ENCODE results near the gene KCNAB1. TPM values are rescaled to one million over a fixed set of nuclear protein-coding genes. Genes with fewer than 3 reads are reported as not detected.

KCNAB1 gene
- polyA plus RNA-seq, 2 donors: 0.61 to 1.3 TPM

DNA sequence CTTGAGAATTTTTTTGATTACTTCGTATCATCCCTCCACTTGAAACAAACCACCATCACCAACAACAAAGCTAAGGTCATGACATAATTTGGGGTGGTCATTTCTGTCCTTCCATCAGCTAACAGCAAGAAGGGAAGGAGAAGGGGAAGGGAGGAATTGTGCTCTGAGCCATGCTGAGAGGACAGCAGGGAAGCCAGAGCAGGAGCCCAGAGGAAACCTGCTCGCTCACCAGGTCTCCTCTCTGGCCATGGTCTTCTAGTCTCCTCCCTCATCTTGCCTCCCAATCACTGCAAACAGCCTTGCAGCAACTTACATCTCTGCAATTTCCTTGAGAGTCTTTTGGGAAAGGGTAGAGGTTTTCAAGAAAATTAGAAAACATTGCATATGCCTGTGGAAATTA is 237.9 kb downstream of the KCNAB1 start:
- Histone ChIP-seq H3K9me3 (ENCODE audit: control insufficient read depth in 2 of 2, insufficient read depth in 1 of 2, low read depth in 1 of 2, low read length in 1 of 2) (no peaks in the 10 kb centered on the region), H3K27ac (ENCODE audit: low read depth in 2 of 2, low read length in 1 of 2) (no peak overlapping the region), H3K27me3 (ENCODE audit: control insufficient read depth in 1 of 2, insufficient read depth in 2 of 2, low read length in 2 of 2) (no peaks in the 10 kb centered on the region), H3K4me3 (ENCODE audit: low read depth in 1 of 2, low read length in 2 of 2) (no peak overlapping the region), H3K4me1 (ENCODE audit: control insufficient read depth in 2 of 2, insufficient read depth in 2 of 2, low read length in 1 of 2) (no peaks in the 10 kb centered on the region), H3K36me3 (ENCODE audit: control insufficient read depth in 2 of 2, insufficient read depth in 2 of 2, low read length in 1 of 2) (no peaks in the 10 kb centered on the region)
- WGBS, 2 donors: 71 to 86% methylated on average over 2 of the region's 2 CpGs

DNA sequence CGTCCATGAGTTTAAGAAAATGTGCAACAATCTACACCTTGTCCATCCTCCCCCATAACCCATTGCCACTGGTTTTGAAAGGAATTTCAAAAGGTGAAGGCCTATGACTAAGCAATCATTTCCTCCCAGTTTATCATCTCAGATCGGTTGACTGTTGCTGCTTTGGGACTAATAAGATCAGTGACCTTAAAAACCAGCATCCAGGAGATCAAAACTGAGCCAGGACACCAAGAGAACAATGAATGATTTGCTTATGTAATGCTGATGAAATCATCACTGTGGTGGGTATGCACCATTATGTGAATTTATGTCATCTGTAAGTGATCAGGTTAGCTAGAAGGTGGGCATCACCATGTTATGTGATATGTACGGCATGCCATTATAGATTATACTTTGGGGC is 239.0 kb downstream of the KCNAB1 start:
- H3K9me3 ChIP-seq (ENCODE audit: control insufficient read depth in 2 of 2, insufficient read depth in 1 of 2, low read depth in 1 of 2, low read length in 1 of 2): no peaks in the 10 kb centered on the region
- no peaks in the 10 kb centered on the region for H3K4me1 ChIP-seq (ENCODE audit: control insufficient read depth in 2 of 2, insufficient read depth in 2 of 2, low read length in 1 of 2)
- no peak overlapping the region for H3K4me3 ChIP-seq (ENCODE audit: low read depth in 1 of 2, low read length in 2 of 2)
- no peaks in the 10 kb centered on the region for H3K36me3 ChIP-seq (ENCODE audit: control insufficient read depth in 2 of 2, insufficient read depth in 2 of 2, low read length in 1 of 2)
- 52 to 69% methylated on average over 3 of the region's 3 CpGs for WGBS, 2 donors
- H3K27ac ChIP-seq (ENCODE audit: low read depth in 2 of 2, low read length in 1 of 2): no peak overlapping the region
- no peaks in the 10 kb centered on the region for H3K27me3 ChIP-seq (ENCODE audit: control insufficient read depth in 1 of 2, insufficient read depth in 2 of 2, low read length in 2 of 2)

DNA sequence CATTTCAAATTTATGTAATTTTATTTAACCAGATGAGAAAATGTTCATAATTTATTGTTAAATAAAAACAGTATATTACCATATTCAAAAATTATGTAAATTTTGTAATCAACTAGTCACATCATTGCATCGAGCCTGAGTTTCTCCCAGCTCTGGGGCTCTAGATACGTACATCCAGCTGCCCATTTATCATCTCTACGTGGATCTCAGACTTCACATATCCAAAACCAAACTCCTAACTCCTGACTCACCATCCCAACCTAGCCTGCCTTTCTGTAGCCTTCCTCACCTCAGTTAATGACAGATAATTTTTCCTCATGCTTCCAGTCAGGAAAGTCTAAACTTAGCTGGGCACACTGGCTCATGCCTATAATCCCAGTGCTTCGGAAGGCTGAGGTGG is 239.7 kb downstream of the KCNAB1 start:
- WGBS, 2 donors: 89 to 92% methylated on average over 4 of the region's 4 CpGs
- H3K4me3 ChIP-seq (ENCODE audit: low read depth in 1 of 2, low read length in 2 of 2): no peak overlapping the region
- H3K9me3 ChIP-seq (ENCODE audit: control insufficient read depth in 2 of 2, insufficient read depth in 1 of 2, low read depth in 1 of 2, low read length in 1 of 2): no peaks in the 10 kb centered on the region
- no peak overlapping the region for H3K27ac ChIP-seq (ENCODE audit: low read depth in 2 of 2, low read length in 1 of 2)
- no peaks in the 10 kb centered on the region for H3K4me1 ChIP-seq (ENCODE audit: control insufficient read depth in 2 of 2, insufficient read depth in 2 of 2, low read length in 1 of 2)
- H3K27me3 ChIP-seq (ENCODE audit: control insufficient read depth in 1 of 2, insufficient read depth in 2 of 2, low read length in 2 of 2): no peaks in the 10 kb centered on the region
- H3K36me3 ChIP-seq (ENCODE audit: control insufficient read depth in 2 of 2, insufficient read depth in 2 of 2, low read length in 1 of 2): no peaks in the 10 kb centered on the region

DNA sequence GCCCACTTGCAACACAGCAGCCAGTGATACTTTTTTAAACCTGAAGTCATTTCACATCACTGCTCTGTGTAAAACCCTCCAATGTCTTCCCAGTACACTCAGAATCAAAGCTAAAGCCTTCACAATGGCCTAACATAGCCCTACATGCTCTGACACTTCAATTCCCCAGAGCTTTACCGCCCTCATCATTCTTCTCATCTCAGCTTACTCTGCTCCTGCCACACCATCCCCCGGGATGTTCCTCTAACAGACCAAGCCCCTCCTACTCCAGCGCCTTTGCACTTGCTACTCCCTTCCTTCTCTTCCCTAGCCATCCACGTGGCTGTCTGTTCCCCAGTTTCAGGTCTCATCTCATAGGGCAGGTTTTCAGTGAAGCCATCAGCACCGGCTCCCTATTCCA is 240.6 kb downstream of the KCNAB1 start:
- Histone ChIP-seq H3K27ac (ENCODE audit: low read depth in 2 of 2, low read length in 1 of 2) (no peak overlapping the region), H3K9me3 (ENCODE audit: control insufficient read depth in 2 of 2, insufficient read depth in 1 of 2, low read depth in 1 of 2, low read length in 1 of 2) (no peaks in the 10 kb centered on the region), H3K4me1 (ENCODE audit: control insufficient read depth in 2 of 2, insufficient read depth in 2 of 2, low read length in 1 of 2) (no peaks in the 10 kb centered on the region), H3K27me3 (ENCODE audit: control insufficient read depth in 1 of 2, insufficient read depth in 2 of 2, low read length in 2 of 2) (no peaks in the 10 kb centered on the region), H3K36me3 (ENCODE audit: control insufficient read depth in 2 of 2, insufficient read depth in 2 of 2, low read length in 1 of 2) (no peaks in the 10 kb centered on the region), H3K4me3 (ENCODE audit: low read depth in 1 of 2, low read length in 2 of 2) (no peak overlapping the region)
- WGBS, 2 donors: 59 to 67% methylated on average over 5 of the region's 5 CpGs

DNA sequence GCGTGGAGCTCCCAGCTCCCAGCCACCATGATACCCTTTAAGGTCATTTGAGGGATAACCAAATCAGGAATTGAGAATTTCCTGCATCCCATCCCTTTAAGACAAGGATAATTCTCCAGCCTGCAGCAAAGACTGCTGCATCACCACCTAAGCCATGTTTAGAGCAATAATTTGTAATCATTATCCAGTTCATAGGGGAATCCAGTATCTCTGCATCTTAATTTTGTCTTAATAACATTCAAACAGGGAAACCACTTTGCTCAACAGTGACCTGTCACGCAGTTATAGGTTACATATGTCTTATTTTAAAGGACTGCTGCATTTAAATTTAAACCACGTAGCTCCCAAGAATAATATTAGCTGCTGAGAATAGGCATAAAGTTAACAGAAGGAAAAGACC is 246.2 kb downstream of the KCNAB1 start:
- Histone ChIP-seq H3K36me3 (ENCODE audit: control insufficient read depth in 2 of 2, insufficient read depth in 2 of 2, low read length in 1 of 2) (no peaks in the 10 kb centered on the region), H3K9me3 (ENCODE audit: control insufficient read depth in 2 of 2, insufficient read depth in 1 of 2, low read depth in 1 of 2, low read length in 1 of 2) (no peaks in the 10 kb centered on the region), H3K4me3 (ENCODE audit: low read depth in 1 of 2, low read length in 2 of 2) (no peak overlapping the region), H3K4me1 (ENCODE audit: control insufficient read depth in 2 of 2, insufficient read depth in 2 of 2, low read length in 1 of 2) (peaks cover 0 to 3% of the 10 kb centered on the region in 2 donors), H3K27ac (ENCODE audit: low read depth in 2 of 2, low read length in 1 of 2) (no peak overlapping the region), H3K27me3 (ENCODE audit: control insufficient read depth in 1 of 2, insufficient read depth in 2 of 2, low read length in 2 of 2) (no peaks in the 10 kb centered on the region)
- 82 to 91% methylated on average over 3 of the region's 3 CpGs for WGBS, 2 donors

DNA sequence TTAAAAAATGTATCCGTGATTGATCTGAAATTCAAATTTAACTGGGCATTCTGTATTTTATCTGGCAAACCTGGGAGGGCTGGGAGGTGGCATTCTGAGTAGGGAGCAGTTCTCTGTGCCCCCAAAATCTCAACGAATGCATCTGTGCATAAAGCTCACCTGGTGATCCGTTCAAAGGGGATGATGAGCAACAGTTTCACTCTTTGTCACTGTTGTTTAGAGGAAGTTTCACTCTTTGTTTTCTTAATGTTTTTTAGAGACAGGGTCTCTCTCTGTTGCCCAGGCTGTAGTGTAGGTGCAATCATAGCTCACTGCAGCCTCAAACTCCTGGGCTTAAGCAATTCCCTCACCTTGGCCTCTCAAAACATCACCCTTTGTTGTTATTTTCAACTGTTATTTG is 247.8 kb downstream of the KCNAB1 start:
- Histone ChIP-seq H3K4me3 (ENCODE audit: low read depth in 1 of 2, low read length in 2 of 2) (no peak overlapping the region), H3K27me3 (ENCODE audit: control insufficient read depth in 1 of 2, insufficient read depth in 2 of 2, low read length in 2 of 2) (no peaks in the 10 kb centered on the region), H3K9me3 (ENCODE audit: control insufficient read depth in 2 of 2, insufficient read depth in 1 of 2, low read depth in 1 of 2, low read length in 1 of 2) (no peaks in the 10 kb centered on the region), H3K36me3 (ENCODE audit: control insufficient read depth in 2 of 2, insufficient read depth in 2 of 2, low read length in 1 of 2) (no peaks in the 10 kb centered on the region), H3K27ac (ENCODE audit: low read depth in 2 of 2, low read length in 1 of 2) (no peak overlapping the region), H3K4me1 (ENCODE audit: control insufficient read depth in 2 of 2, insufficient read depth in 2 of 2, low read length in 1 of 2) (peaks cover 0 to 3% of the 10 kb centered on the region in 2 donors)
- 64 to 66% methylated on average over 3 of the region's 3 CpGs for WGBS, 2 donors

DNA sequence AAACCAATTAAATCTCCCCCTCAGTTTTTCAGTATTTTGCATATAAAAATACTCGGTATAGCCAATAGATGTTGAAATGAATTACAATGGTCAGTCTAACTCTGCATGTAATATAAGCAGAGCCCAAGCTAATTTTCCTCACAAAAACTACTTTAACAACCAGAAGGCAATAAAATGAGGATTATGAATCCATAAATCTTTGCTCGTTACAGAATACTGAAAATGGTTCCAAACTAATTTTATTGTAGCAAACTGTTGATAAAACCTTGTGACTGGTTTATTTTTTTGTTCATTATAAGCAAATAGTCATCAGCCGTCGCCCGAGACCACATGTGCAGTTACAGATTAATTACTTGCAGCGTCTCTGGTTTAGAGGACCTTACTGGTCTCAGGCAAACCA is 251.3 kb downstream of the KCNAB1 start:
- no peak overlapping the region for H3K27ac ChIP-seq (ENCODE audit: low read depth in 2 of 2, low read length in 1 of 2)
- 81 to 82% methylated on average over 6 of the region's 6 CpGs for WGBS, 2 donors
- H3K27me3 ChIP-seq (ENCODE audit: control insufficient read depth in 1 of 2, insufficient read depth in 2 of 2, low read length in 2 of 2): no peaks in the 10 kb centered on the region
- H3K4me3 ChIP-seq (ENCODE audit: low read depth in 1 of 2, low read length in 2 of 2): no peak overlapping the region
- H3K9me3 ChIP-seq (ENCODE audit: control insufficient read depth in 2 of 2, insufficient read depth in 1 of 2, low read depth in 1 of 2, low read length in 1 of 2): no peaks in the 10 kb centered on the region
- H3K36me3 ChIP-seq (ENCODE audit: control insufficient read depth in 2 of 2, insufficient read depth in 2 of 2, low read length in 1 of 2): no peaks in the 10 kb centered on the region
- peaks cover 0 to 3% of the 10 kb centered on the region in 2 donors for H3K4me1 ChIP-seq (ENCODE audit: control insufficient read depth in 2 of 2, insufficient read depth in 2 of 2, low read length in 1 of 2)

DNA sequence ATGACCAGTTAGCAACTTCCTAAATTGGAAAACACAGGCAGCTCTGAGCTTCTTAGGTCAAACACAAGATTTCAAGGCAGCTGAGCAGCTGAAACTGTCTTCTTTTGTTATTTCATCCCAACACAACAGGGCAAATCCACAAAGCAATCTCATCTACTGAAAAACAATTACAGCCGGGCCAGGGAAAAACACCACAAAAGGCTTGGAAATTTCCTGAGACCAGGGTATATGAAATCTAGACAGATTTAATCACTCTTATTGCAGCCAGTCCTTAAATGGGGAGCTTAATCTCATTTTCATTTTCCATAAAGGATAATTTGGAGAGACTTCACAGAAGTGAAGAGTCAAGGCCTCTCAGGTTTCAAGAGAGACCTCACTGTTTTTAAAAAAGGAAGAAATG is 252.7 kb downstream of the KCNAB1 start:
- 65 to 72% methylated on average over 1 of the region's 1 CpG for WGBS, 2 donors
- Histone ChIP-seq H3K4me3 (ENCODE audit: low read depth in 1 of 2, low read length in 2 of 2) (no peak overlapping the region), H3K27ac (ENCODE audit: low read depth in 2 of 2, low read length in 1 of 2) (no peak overlapping the region), H3K36me3 (ENCODE audit: control insufficient read depth in 2 of 2, insufficient read depth in 2 of 2, low read length in 1 of 2) (no peaks in the 10 kb centered on the region), H3K27me3 (ENCODE audit: control insufficient read depth in 1 of 2, insufficient read depth in 2 of 2, low read length in 2 of 2) (no peaks in the 10 kb centered on the region), H3K9me3 (ENCODE audit: control insufficient read depth in 2 of 2, insufficient read depth in 1 of 2, low read depth in 1 of 2, low read length in 1 of 2) (no peaks in the 10 kb centered on the region), H3K4me1 (ENCODE audit: control insufficient read depth in 2 of 2, insufficient read depth in 2 of 2, low read length in 1 of 2) (peaks cover 0 to 3% of the 10 kb centered on the region in 2 donors)

DNA sequence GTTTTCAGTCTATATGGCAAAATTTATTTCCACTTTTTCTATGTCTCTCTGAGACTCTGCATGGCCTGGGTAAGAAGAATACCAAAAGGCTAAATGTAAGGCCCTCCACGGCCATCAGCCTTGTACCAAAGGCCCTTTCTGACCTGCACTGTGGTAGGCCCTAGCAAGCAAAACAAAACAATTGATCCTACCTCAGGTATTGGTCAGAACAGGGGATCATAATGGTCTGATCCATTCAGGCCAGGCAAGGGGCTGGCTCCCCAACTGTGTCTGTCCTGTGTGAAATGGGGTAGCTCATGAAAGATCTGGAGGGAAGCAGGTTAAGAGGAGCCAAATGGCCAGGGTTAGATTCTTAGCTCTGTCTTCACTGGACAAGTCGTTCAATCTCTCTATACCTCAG is 253.3 kb downstream of the KCNAB1 start:
- H3K27ac ChIP-seq (ENCODE audit: low read depth in 2 of 2, low read length in 1 of 2): no peak overlapping the region
- no peaks in the 10 kb centered on the region for H3K27me3 ChIP-seq (ENCODE audit: control insufficient read depth in 1 of 2, insufficient read depth in 2 of 2, low read length in 2 of 2)
- no peak overlapping the region for H3K4me3 ChIP-seq (ENCODE audit: low read depth in 1 of 2, low read length in 2 of 2)
- H3K4me1 ChIP-seq (ENCODE audit: control insufficient read depth in 2 of 2, insufficient read depth in 2 of 2, low read length in 1 of 2): peaks cover 0 to 3% of the 10 kb centered on the region in 2 donors
- H3K36me3 ChIP-seq (ENCODE audit: control insufficient read depth in 2 of 2, insufficient read depth in 2 of 2, low read length in 1 of 2): no peaks in the 10 kb centered on the region
- WGBS, 2 donors: 82 to 89% methylated on average over 2 of the region's 2 CpGs
- no peaks in the 10 kb centered on the region for H3K9me3 ChIP-seq (ENCODE audit: control insufficient read depth in 2 of 2, insufficient read depth in 1 of 2, low read depth in 1 of 2, low read length in 1 of 2)

DNA sequence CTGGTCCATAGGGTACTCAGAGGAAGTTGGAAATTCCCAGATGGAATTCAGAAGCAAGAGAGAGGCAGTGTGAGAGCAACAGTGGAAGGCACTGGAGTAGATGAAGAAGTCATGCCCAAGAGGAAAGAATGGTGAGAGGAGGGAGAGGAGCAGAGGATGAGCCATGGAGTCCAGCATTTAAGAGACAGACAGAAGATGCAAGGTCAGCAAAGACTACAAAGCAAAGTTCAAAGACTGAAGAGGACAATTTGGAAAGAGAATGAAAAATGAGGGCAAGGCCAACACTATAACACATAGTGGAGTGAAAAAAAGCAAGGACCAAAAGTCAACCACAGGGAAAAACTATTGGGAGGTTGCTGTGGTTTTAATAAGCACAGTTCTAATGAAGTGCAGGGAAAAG is 255.8 kb downstream of the KCNAB1 start:
- Histone ChIP-seq H3K4me3 (ENCODE audit: low read depth in 1 of 2, low read length in 2 of 2) (no peak overlapping the region), H3K36me3 (ENCODE audit: control insufficient read depth in 2 of 2, insufficient read depth in 2 of 2, low read length in 1 of 2) (no peaks in the 10 kb centered on the region), H3K4me1 (ENCODE audit: control insufficient read depth in 2 of 2, insufficient read depth in 2 of 2, low read length in 1 of 2) (no peaks in the 10 kb centered on the region), H3K27me3 (ENCODE audit: control insufficient read depth in 1 of 2, insufficient read depth in 2 of 2, low read length in 2 of 2) (no peaks in the 10 kb centered on the region), H3K9me3 (ENCODE audit: control insufficient read depth in 2 of 2, insufficient read depth in 1 of 2, low read depth in 1 of 2, low read length in 1 of 2) (no peaks in the 10 kb centered on the region), H3K27ac (ENCODE audit: low read depth in 2 of 2, low read length in 1 of 2) (no peak overlapping the region)

All from esophagus (tissue), 2 donors.